Liver (tissue), 3 donors: ENCODE data around the gene ZNF446.

Experiments
- GABPA ChIP-seq, 2 donors: IDR thresholded peaks in 1 of 2; conservative IDR thresholded peaks in 1 of 2; 2 replicates each; pipeline ENCODE4 v1.6.1; 2016; ENCODE audit warnings: antibody characterized with exemption in 2 of 2, mild to moderate bottlenecking in 1 of 2, moderate library complexity in 1 of 2
- HNF4A ChIP-seq, 2 donors: conservative IDR thresholded peaks; 2 replicates each; pipeline ENCODE4 v1.6.1; 2016; ENCODE audit warnings: antibody characterized with exemption in 2 of 2, mild to moderate bottlenecking in 2 of 2
- JUND ChIP-seq, 2 donors: IDR thresholded peaks; 2 replicates each; pipeline ENCODE4 v1.6.1; 2016; ENCODE audit warnings: antibody characterized with exemption in 2 of 2
- NR2F2 ChIP-seq: IDR thresholded peaks from 2 replicates; pipeline ENCODE4 v1.6.1; 2016; ENCODE audit warnings: antibody characterized with exemption
- RAD21 ChIP-seq, 2 donors: IDR thresholded peaks; 2 replicates each; pipeline ENCODE4 v1.6.1; 2016; ENCODE audit warnings: antibody characterized with exemption in 2 of 2, mild to moderate bottlenecking in 2 of 2
- RXRA ChIP-seq, 2 donors: IDR thresholded peaks; 2 replicates each; pipeline ENCODE4 v1.6.1; 2017 to 2018; ENCODE audit warnings: antibody characterized with exemption in 2 of 2, mild to moderate bottlenecking in 1 of 2
- SP1 ChIP-seq: IDR thresholded peaks from 2 replicates; pipeline ENCODE4 v1.6.1; 2018; ENCODE audit warnings: antibody characterized with exemption, mild to moderate bottlenecking
- TAF1 ChIP-seq: conservative IDR thresholded peaks from 2 replicates; pipeline ENCODE4 v1.6.1; 2016; ENCODE audit warnings: antibody characterized with exemption, mild to moderate bottlenecking
- YY1 ChIP-seq: IDR thresholded peaks from 2 replicates; pipeline ENCODE4 v1.6.1; 2016; ENCODE audit warnings: antibody characterized with exemption, mild to moderate bottlenecking
- TF ChIP-seq, protein P1 (sequence below): fragments of 150-350 bp; IDR thresholded peaks from 2 replicates; pipeline ENCODE4 v1.5.1; 2017; ENCODE audit warnings: improper control_type of control experiment, low read depth, low read length; ENCODE audit not compliant: missing input control
- TF ChIP-seq, protein P2 (sequence below): IDR thresholded peaks from 2 replicates; pipeline ENCODE4 v1.6.1; 2016; ENCODE audit warnings: antibody characterized with exemption, mild to moderate bottlenecking
- TF ChIP-seq, protein P3 (sequence below): IDR thresholded peaks from 2 replicates; pipeline ENCODE4 v1.6.1; 2016; ENCODE audit warnings: antibody characterized with exemption
- TF ChIP-seq, protein P4 (sequence below): IDR thresholded peaks from 2 replicates; pipeline ENCODE4 v1.6.1; 2016; ENCODE audit warnings: antibody characterized with exemption
- TF ChIP-seq, protein P5 (sequence below): IDR thresholded peaks from 2 replicates; pipeline ENCODE4 v1.6.1; 2016; ENCODE audit warnings: antibody characterized with exemption
- donor health status: healthy.
- donor health status: healthy.

DNA sequence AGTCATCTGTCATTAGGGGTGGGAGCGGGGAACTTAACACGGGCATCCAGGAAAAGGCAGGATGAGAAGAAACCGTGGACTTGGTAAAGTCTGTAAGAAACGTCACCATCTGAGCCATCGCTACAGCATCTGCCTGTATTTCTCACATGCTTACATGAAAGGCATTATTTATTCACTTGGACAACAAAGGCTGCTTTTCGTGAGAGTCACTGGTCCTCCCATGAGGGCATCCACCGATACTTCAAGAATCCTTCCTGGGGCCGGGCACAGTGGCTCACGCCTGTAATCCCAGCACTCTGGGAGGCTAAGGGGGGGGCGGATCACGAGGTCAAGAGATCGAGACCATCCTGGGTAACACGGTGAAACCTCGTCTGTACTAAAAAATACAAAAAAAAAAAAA, 16.1 kb downstream of the ZNF446 start:
- TF ChIP-seq, protein P1, sequence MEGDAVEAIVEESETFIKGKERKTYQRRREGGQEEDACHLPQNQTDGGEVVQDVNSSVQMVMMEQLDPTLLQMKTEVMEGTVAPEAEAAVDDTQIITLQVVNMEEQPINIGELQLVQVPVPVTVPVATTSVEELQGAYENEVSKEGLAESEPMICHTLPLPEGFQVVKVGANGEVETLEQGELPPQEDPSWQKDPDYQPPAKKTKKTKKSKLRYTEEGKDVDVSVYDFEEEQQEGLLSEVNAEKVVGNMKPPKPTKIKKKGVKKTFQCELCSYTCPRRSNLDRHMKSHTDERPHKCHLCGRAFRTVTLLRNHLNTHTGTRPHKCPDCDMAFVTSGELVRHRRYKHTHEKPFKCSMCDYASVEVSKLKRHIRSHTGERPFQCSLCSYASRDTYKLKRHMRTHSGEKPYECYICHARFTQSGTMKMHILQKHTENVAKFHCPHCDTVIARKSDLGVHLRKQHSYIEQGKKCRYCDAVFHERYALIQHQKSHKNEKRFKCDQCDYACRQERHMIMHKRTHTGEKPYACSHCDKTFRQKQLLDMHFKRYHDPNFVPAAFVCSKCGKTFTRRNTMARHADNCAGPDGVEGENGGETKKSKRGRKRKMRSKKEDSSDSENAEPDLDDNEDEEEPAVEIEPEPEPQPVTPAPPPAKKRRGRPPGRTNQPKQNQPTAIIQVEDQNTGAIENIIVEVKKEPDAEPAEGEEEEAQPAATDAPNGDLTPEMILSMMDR: no peak
- TF ChIP-seq RAD21 (IDR thresholded peaks at IDR 0.05): no peak
- TF ChIP-seq YY1: no peak
- TF ChIP-seq, protein P2, sequence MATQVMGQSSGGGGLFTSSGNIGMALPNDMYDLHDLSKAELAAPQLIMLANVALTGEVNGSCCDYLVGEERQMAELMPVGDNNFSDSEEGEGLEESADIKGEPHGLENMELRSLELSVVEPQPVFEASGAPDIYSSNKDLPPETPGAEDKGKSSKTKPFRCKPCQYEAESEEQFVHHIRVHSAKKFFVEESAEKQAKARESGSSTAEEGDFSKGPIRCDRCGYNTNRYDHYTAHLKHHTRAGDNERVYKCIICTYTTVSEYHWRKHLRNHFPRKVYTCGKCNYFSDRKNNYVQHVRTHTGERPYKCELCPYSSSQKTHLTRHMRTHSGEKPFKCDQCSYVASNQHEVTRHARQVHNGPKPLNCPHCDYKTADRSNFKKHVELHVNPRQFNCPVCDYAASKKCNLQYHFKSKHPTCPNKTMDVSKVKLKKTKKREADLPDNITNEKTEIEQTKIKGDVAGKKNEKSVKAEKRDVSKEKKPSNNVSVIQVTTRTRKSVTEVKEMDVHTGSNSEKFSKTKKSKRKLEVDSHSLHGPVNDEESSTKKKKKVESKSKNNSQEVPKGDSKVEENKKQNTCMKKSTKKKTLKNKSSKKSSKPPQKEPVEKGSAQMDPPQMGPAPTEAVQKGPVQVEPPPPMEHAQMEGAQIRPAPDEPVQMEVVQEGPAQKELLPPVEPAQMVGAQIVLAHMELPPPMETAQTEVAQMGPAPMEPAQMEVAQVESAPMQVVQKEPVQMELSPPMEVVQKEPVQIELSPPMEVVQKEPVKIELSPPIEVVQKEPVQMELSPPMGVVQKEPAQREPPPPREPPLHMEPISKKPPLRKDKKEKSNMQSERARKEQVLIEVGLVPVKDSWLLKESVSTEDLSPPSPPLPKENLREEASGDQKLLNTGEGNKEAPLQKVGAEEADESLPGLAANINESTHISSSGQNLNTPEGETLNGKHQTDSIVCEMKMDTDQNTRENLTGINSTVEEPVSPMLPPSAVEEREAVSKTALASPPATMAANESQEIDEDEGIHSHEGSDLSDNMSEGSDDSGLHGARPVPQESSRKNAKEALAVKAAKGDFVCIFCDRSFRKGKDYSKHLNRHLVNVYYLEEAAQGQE: no peak
- TF ChIP-seq GABPA (IDR thresholded peaks at IDR 0.05 in 1 of 2, conservative IDR thresholded peaks at IDR 0.05 in 1 of 2): no peak
- TF ChIP-seq, protein P3, sequence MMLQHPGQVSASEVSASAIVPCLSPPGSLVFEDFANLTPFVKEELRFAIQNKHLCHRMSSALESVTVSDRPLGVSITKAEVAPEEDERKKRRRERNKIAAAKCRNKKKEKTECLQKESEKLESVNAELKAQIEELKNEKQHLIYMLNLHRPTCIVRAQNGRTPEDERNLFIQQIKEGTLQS: no peak
- TF ChIP-seq TAF1: no peak
- TF ChIP-seq, protein P4, sequence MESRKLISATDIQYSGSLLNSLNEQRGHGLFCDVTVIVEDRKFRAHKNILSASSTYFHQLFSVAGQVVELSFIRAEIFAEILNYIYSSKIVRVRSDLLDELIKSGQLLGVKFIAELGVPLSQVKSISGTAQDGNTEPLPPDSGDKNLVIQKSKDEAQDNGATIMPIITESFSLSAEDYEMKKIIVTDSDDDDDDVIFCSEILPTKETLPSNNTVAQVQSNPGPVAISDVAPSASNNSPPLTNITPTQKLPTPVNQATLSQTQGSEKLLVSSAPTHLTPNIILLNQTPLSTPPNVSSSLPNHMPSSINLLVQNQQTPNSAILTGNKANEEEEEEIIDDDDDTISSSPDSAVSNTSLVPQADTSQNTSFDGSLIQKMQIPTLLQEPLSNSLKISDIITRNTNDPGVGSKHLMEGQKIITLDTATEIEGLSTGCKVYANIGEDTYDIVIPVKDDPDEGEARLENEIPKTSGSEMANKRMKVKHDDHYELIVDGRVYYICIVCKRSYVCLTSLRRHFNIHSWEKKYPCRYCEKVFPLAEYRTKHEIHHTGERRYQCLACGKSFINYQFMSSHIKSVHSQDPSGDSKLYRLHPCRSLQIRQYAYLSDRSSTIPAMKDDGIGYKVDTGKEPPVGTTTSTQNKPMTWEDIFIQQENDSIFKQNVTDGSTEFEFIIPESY: no peak
- no peak for TF ChIP-seq JUND (IDR thresholded peaks at IDR 0.05)
- TF ChIP-seq, protein P5, sequence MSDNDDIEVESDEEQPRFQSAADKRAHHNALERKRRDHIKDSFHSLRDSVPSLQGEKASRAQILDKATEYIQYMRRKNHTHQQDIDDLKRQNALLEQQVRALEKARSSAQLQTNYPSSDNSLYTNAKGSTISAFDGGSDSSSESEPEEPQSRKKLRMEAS: no peak
- no peak for TF ChIP-seq NR2F2
- TF ChIP-seq RXRA (IDR thresholded peaks at IDR 0.05): no peak
- no peak for TF ChIP-seq SP1
- no peak for TF ChIP-seq HNF4A (conservative IDR thresholded peaks at IDR 0.05)
